ENCODE results near the gene ADAT2. TPM values are rescaled to one million over a fixed set of nuclear protein-coding genes. Genes with fewer than 3 reads are reported as not detected.

Gene ADAT2
- total and polyA plus RNA-seq, 2 of the 13 experiments (the other 11 are each of a cell fraction or from before 2014, with no cell fraction given): 10.5 to 18.3 TPM

GRCh38 chr6:143432588-143432987, 17.9 kb downstream of the ADAT2 start (continued):
- TF ChIP-seq GLMP (CRISPR knock-in tag; IDR thresholded peaks at IDR 0.05; ENCODE audit: borderline replicate concordance): no peak
- no peak for TF ChIP-seq ZNF275 (CRISPR knock-in tag; IDR thresholded peaks at IDR 0.05; ENCODE audit: borderline replicate concordance)
- TF ChIP-seq ZBED4 (CRISPR knock-in tag; IDR thresholded peaks at IDR 0.05; ENCODE audit: borderline replicate concordance): no peak
- no peak for TF ChIP-seq CCDC6 (CRISPR knock-in tag; IDR thresholded peaks at IDR 0.05)
- TF ChIP-seq RNF2 (conservative IDR thresholded peaks at IDR 0.05; ENCODE audit: low read depth): no peak
- TF ChIP-seq NFIC (IDR thresholded peaks at IDR 0.05; ENCODE audit: low read length): no peak
- TF ChIP-seq ZNF253 (CRISPR knock-in tag; IDR thresholded peaks at IDR 0.05; ENCODE audit: borderline replicate concordance): no peak
- TF ChIP-seq HNRNPL (IDR thresholded peaks at IDR 0.05; ENCODE audit: low read depth, low read length): no peak
- TF ChIP-seq ZNF431 (CRISPR knock-in tag; IDR thresholded peaks at IDR 0.05; ENCODE audit: borderline replicate concordance, low read depth): no peak
- TF ChIP-seq ZNF780A (CRISPR knock-in tag; IDR thresholded peaks at IDR 0.05): no peak
- no peak for TF ChIP-seq FLYWCH1 (CRISPR knock-in tag; IDR thresholded peaks at IDR 0.05)
- no peak for TF ChIP-seq BRCA1 (CRISPR knock-in tag; IDR thresholded peaks at IDR 0.05)
- TF ChIP-seq IKZF4 (CRISPR knock-in tag; IDR thresholded peaks at IDR 0.05; ENCODE audit: borderline replicate concordance, low read depth, not compliant biosample characterization): no peak
- no peak for TF ChIP-seq ZNF274 (CRISPR knock-in tag; IDR thresholded peaks at IDR 0.05)
- TF ChIP-seq KDM6A (CRISPR knock-in tag; IDR thresholded peaks at IDR 0.05; ENCODE audit: low read depth): peak; percentile 70
- peak; percentile 33; the same call in 1 of the 2 replicates for TF ChIP-seq ARID4A (CRISPR knock-in tag; IDR thresholded peaks at IDR 0.05; ENCODE audit: borderline replicate concordance)
- TF ChIP-seq ZNF3 (CRISPR knock-in tag; IDR thresholded peaks at IDR 0.05): no peak
- TF ChIP-seq HNRNPK (IDR thresholded peaks at IDR 0.05; ENCODE audit: low read depth, low read length, poor library complexity, severe bottlenecking): no peak
